Astrocyte (in vitro differentiated cells and primary cell): ENCODE measurements around the gene SPO11.

Experiments
- CTCF ChIP-seq: IDR thresholded peaks from 2 replicates; pipeline ENCODE4 v1.5.1; 2011; ENCODE audit warnings: low read depth, mild to moderate bottlenecking, inconsistent platforms, low read length, moderate library complexity; ENCODE audit not compliant: insufficient read depth
- EZH2 ChIP-seq: IDR thresholded peaks from 2 replicates; pipeline ENCODE4 v1.6.1; 2012; ENCODE audit warnings: mild to moderate bottlenecking, low read length, inconsistent platforms; ENCODE audit not compliant: insufficient read depth

GRCh38 chr20:57371363-57371762 lies 41.8 kb downstream of the SPO11 start:
- TF ChIP-seq CTCF (no peak), EZH2 (no peak)
